DOHH2 (cell line): ENCODE measurements around the gene TEX264.

ENCODE experiments used
- CTCF ChIP-seq: fragments of 200-600 bp; sonication (generic); IDR thresholded peaks from one replicate; pipeline ENCODE4 v1.5.1; 2014; ENCODE audit warnings: antibody characterized with exemption, mild to moderate bottlenecking, low read depth, low read length; ENCODE audit not compliant: poor library complexity, severe bottlenecking
- EZH2phosphoT487 ChIP-seq: fragments of 200-600 bp; sonication (generic); IDR thresholded peaks from 2 replicates; pipeline ENCODE4 v1.6.1; 2017; ENCODE audit warnings: borderline replicate concordance, mild to moderate bottlenecking, antibody characterized with exemption, low read length, moderate library complexity, mixed read lengths

- TF ChIP-seq CTCF (no peak), EZH2phosphoT487 (no peak)
These were observed 58.1 kb downstream of the TEX264 start for GRCh38 chr3:51729042-51729633.
